ENCODE data around the gene ODC1. TPM values are rescaled to one million over a fixed set of nuclear protein-coding genes. Genes with fewer than 3 reads are reported as not detected.

Gene ODC1
- total RNA-seq, 4 donors from 2014 or later, result 105 to 142 (median 121) TPM

DNA sequence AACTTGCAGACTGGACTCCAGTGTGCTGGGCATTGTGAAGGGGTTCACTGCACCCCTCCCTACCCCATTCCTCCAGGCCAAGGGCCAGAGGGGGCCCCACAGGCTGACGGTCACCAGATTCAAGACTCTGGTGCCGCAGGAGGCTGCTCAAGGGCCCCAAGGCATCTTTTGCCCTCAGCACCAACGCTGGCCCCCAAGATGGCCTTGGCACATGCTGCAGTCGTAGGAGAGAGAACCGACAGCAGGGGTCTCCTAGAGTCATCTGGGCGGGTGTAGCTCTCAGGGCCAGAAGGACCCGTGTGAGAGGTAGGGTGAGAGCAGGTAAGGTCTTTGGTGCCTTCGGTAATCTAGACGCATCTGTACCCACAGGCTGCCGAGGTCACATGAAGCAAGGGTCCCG lies 18.7 kb upstream of the ODC1 start:
- no peaks in the 10 kb centered on the region for H3K4me1 ChIP-seq
- H3K4me3 ChIP-seq, result no peak overlapping the region
- no peak for DNase-seq (ENCODE audit: extremely low spot score)
- intact Hi-C loops (cut with DNase I), result no loop called here
- no peaks in the 10 kb centered on the region for H3K9me3 ChIP-seq
- H3K27ac ChIP-seq (replicated peaks in 1 of 4), result no peak overlapping the region
- WGBS, result 82% methylated on average over 11 of the region's 11 CpGs
- no peaks in the 10 kb centered on the region for H3K36me3 ChIP-seq
- H3K27me3 ChIP-seq, result no peaks in the 10 kb centered on the region
- TF ChIP-seq POLR2AphosphoS5 (IDR thresholded peaks at IDR 0.05), result no peak
- no peak for TF ChIP-seq POLR2A (IDR thresholded peaks at IDR 0.05; ENCODE audit: low read depth)
- no peak for TF ChIP-seq EP300 (IDR thresholded peaks at IDR 0.05)
- TF ChIP-seq, protein P1, sequence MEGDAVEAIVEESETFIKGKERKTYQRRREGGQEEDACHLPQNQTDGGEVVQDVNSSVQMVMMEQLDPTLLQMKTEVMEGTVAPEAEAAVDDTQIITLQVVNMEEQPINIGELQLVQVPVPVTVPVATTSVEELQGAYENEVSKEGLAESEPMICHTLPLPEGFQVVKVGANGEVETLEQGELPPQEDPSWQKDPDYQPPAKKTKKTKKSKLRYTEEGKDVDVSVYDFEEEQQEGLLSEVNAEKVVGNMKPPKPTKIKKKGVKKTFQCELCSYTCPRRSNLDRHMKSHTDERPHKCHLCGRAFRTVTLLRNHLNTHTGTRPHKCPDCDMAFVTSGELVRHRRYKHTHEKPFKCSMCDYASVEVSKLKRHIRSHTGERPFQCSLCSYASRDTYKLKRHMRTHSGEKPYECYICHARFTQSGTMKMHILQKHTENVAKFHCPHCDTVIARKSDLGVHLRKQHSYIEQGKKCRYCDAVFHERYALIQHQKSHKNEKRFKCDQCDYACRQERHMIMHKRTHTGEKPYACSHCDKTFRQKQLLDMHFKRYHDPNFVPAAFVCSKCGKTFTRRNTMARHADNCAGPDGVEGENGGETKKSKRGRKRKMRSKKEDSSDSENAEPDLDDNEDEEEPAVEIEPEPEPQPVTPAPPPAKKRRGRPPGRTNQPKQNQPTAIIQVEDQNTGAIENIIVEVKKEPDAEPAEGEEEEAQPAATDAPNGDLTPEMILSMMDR (IDR thresholded peaks at IDR 0.05), result no peak

DNA sequence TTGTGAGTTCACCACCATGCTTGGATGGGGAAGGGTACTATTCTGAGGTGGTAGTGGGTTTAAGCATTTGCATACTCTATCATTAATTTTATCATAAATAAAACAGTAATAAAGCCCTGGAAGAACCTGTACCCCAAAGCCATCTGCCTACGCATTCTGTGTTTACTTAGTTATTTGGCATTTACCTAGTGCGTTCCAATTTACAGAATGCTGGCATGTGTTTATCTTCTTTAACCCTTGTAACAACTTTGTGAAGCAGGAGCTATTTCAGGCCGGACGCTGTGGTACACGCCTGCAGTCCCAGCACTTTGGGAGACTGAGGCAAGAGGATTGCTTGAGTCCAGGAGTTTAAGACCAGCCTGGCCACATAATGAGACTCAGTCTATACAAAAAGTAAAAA lies 17.8 kb upstream of the ODC1 start:
- no peak for DNase-seq (ENCODE audit: extremely low spot score)
- Histone ChIP-seq H3K36me3 (no peaks in the 10 kb centered on the region), H3K4me1 (no peaks in the 10 kb centered on the region), H3K27me3 (no peaks in the 10 kb centered on the region), H3K27ac (replicated peaks in 1 of 4) (no peak overlapping the region), H3K9me3 (no peaks in the 10 kb centered on the region), H3K4me3 (no peak overlapping the region)
- WGBS, result 94% methylated on average over 5 of the region's 5 CpGs
- TF ChIP-seq POLR2AphosphoS5 (IDR thresholded peaks at IDR 0.05), result no peak
- TF ChIP-seq, protein P1 (IDR thresholded peaks at IDR 0.05), result no peak
- TF ChIP-seq POLR2A (IDR thresholded peaks at IDR 0.05; ENCODE audit: low read depth), result no peak
- TF ChIP-seq EP300 (IDR thresholded peaks at IDR 0.05), result no peak
- intact Hi-C loops (cut with DNase I), result no loop called here

GRCh38 chr2:10462178-10463083 lies 14.3 kb upstream of the ODC1 start:
- 60% methylated on average over 11 of the region's 15 CpGs for WGBS
- intact Hi-C loops (cut with DNase I), result no loop called here
- no peak for DNase-seq (ENCODE audit: extremely low spot score)
- no peaks in the 10 kb centered on the region for H3K27me3 ChIP-seq
- H3K4me3 ChIP-seq, result no peak overlapping the region
- no peaks in the 10 kb centered on the region for H3K9me3 ChIP-seq
- no peak overlapping the region for H3K27ac ChIP-seq (replicated peaks in 1 of 4)
- TF ChIP-seq EP300 (IDR thresholded peaks at IDR 0.05) (no peak), POLR2AphosphoS5 (IDR thresholded peaks at IDR 0.05) (no peak), POLR2A (IDR thresholded peaks at IDR 0.05; ENCODE audit: low read depth) (no peak)
- TF ChIP-seq, protein P1 (IDR thresholded peaks at IDR 0.05), result no peak
- H3K4me1 ChIP-seq, result peaks cover 0 to 11% (median 11%) of the 10 kb centered on the region in 4 donors
- no peaks in the 10 kb centered on the region for H3K36me3 ChIP-seq

GRCh38 chr2:10460366-10460796 lies 12.3 kb upstream of the ODC1 start:
- Histone ChIP-seq H3K36me3 (no peaks in the 10 kb centered on the region), H3K27ac (replicated peaks in 1 of 4) (no peak overlapping the region), H3K27me3 (no peaks in the 10 kb centered on the region), H3K4me1 (peaks cover 0 to 14% (median 13%) of the 10 kb centered on the region in 4 donors), H3K9me3 (no peaks in the 10 kb centered on the region), H3K4me3 (no peak overlapping the region)
- no peak for DNase-seq (ENCODE audit: extremely low spot score)
- 83% methylated on average over 11 of the region's 17 CpGs for WGBS
- intact Hi-C loops (cut with DNase I), result no loop called here
- TF ChIP-seq, protein P1 (IDR thresholded peaks at IDR 0.05), result no peak
- TF ChIP-seq POLR2A (IDR thresholded peaks at IDR 0.05; ENCODE audit: low read depth) (no peak), EP300 (IDR thresholded peaks at IDR 0.05) (no peak), POLR2AphosphoS5 (IDR thresholded peaks at IDR 0.05) (no peak)

Data from esophagus muscularis mucosa (tissue), 4 donors.